DND-41 (cell line): Measurements from ENCODE around the gene SYNE4.

ENCODE experiments used
- CTCF ChIP-seq: IDR thresholded peaks from 2 replicates; pipeline ENCODE4 v1.5.1; 2012; ENCODE audit warnings: borderline replicate concordance, low read length, moderate library complexity, mild to moderate bottlenecking; ENCODE audit not compliant: poor library complexity, severe bottlenecking; ENCODE audit errors: extremely low read depth
- EZH2 ChIP-seq: IDR thresholded peaks from 3 replicates; pipeline ENCODE4 v1.6.1; 2012; ENCODE audit warnings: borderline replicate concordance, low read depth, mild to moderate bottlenecking, moderate library complexity, low read length, inconsistent platforms; ENCODE audit not compliant: severe bottlenecking

- TF ChIP-seq CTCF (no peak), EZH2 (no peak)
These were observed 15.5 kb downstream of the SYNE4 start for GRCh38 chr19:35992907-35993765.
